SU-DHL-6 (cell line): Measurements from ENCODE around the gene TMEM42.

ENCODE experiments used
- H2AFZ ChIP-seq: fragments of 200-600 bp; sonication (generic); 2 replicates; pipeline ENCODE4 v1.6.1; 2014; ENCODE audit warnings: low read depth, mild to moderate bottlenecking, moderate library complexity, mixed read lengths, antibody characterized with exemption, low read length; ENCODE audit not compliant: severe bottlenecking
- H3F3A ChIP-seq: fragments of 200-600 bp; shearing (Covaris generic); 2 replicates; pipeline ENCODE4 v1.6.0; 2016; ENCODE audit warnings: antibody characterized with exemption, mild to moderate bottlenecking; ENCODE audit not compliant: insufficient read depth
- H3K27ac ChIP-seq: fragments of 200-600 bp; sonication (generic); 2 replicates; pipeline ENCODE4 v1.5.1; 2016; ENCODE audit warnings: low read depth, mild to moderate bottlenecking, low read length, moderate library complexity, mixed read lengths
- H3K27me3 ChIP-seq: fragments of 200-600 bp; sonication (generic), shearing (Covaris generic); 2 replicates; pipeline ENCODE4 v1.6.0; 2014; ENCODE audit warnings: mild to moderate bottlenecking, low read length
- H3K36me3 ChIP-seq: fragments of 200-600 bp; sonication (generic); 2 replicates; pipeline ENCODE4 v1.6.1; 2014; ENCODE audit warnings: mild to moderate bottlenecking, low read length, mixed read lengths
- H3K4me2 ChIP-seq: fragments of 300-600, 200-600 bp; shearing (Covaris generic), sonication (generic); 2 replicates; pipeline ENCODE4 v1.6.0; 2014; ENCODE audit warnings: low read length, low read depth, mild to moderate bottlenecking; ENCODE audit not compliant: poor library complexity, severe bottlenecking
- H3K4me3 ChIP-seq: fragments of 200-600 bp; sonication (generic); 2 replicates; pipeline ENCODE4 v1.5.1; 2014; ENCODE audit warnings: antibody characterized with exemption, low read length, mild to moderate bottlenecking, mixed read lengths; ENCODE audit not compliant: insufficient read depth, poor library complexity, severe bottlenecking
- H3K79me2 ChIP-seq: fragments of 200-600 bp; sonication (generic); 2 replicates; pipeline ENCODE4 v1.6.1; 2014; ENCODE audit warnings: mild to moderate bottlenecking, low read length, moderate library complexity; ENCODE audit not compliant: insufficient read depth
- H3K9ac ChIP-seq: fragments of 200-600 bp; sonication (generic); 2 replicates; pipeline ENCODE4 v1.7.0; 2014; ENCODE audit warnings: mild to moderate bottlenecking, low read length
- H3K9me2 ChIP-seq: fragments of 200-600 bp; sonication (generic); replicated peaks from 2 replicates; pipeline ENCODE4 v1.6.1; 2014; ENCODE audit warnings: low read length; ENCODE audit not compliant: insufficient read depth
- H3K9me3 ChIP-seq: fragments of 200-600 bp; sonication (generic); 2 replicates; pipeline ENCODE4 v1.6.1; 2014; ENCODE audit warnings: low read length, mixed read lengths; ENCODE audit not compliant: insufficient read depth
- H4K20me1 ChIP-seq: fragments of 200-600 bp; sonication (generic); 2 replicates; pipeline ENCODE4 v1.6.1; 2014; ENCODE audit warnings: low read depth, mild to moderate bottlenecking, antibody characterized with exemption, low read length, moderate library complexity, mixed read lengths
- CTCF ChIP-seq: fragments of 200-600 bp; sonication (generic); IDR thresholded peaks from one replicate; pipeline ENCODE4 v1.5.1; 2017; ENCODE audit warnings: antibody characterized with exemption, mild to moderate bottlenecking, low read length, moderate library complexity; ENCODE audit not compliant: insufficient read depth, poor library complexity, severe bottlenecking
- EZH2phosphoT487 ChIP-seq: fragments of 200-600 bp; sonication (generic), shearing (Covaris generic); conservative IDR thresholded peaks from 2 replicates; pipeline ENCODE4 v1.6.1; 2018; ENCODE audit warnings: mild to moderate bottlenecking, antibody characterized with exemption, low read length, moderate library complexity, mixed read lengths

Gene TMEM42

GRCh38 chr3:44825264-44825925 lies 36.3 kb upstream of the TMEM42 start:
- H3F3A ChIP-seq = peaks cover 3% of the 10 kb centered on the region; the same call in 1 of the 2 replicates
- H3K27ac ChIP-seq = no peak overlapping the region
- no peaks in the 10 kb centered on the region for H4K20me1 ChIP-seq
- no peak overlapping the region for H3K4me2 ChIP-seq
- no peak overlapping the region for H3K9ac ChIP-seq
- H3K4me3 ChIP-seq = no peak overlapping the region
- H3K27me3 ChIP-seq = no peaks in the 10 kb centered on the region
- peaks cover 35% of the 10 kb centered on the region for H3K36me3 ChIP-seq
- TF ChIP-seq EZH2phosphoT487 (no peak), CTCF (no peak)
- H2AFZ ChIP-seq = no peak overlapping the region
- no peaks in the 10 kb centered on the region for H3K9me3 ChIP-seq
- H3K79me2 ChIP-seq = no peaks in the 10 kb centered on the region
- H3K9me2 ChIP-seq = no peaks in the 10 kb centered on the region

- Histone ChIP-seq H3K9me3 (no peaks in the 10 kb centered on the region), H3K36me3 (peaks cover 53% of the 10 kb centered on the region), H3K9ac (no peak overlapping the region), H4K20me1 (no peaks in the 10 kb centered on the region), H3K4me2 (no peak overlapping the region), H3K9me2 (no peaks in the 10 kb centered on the region), H3K79me2 (no peaks in the 10 kb centered on the region), H3K27me3 (no peaks in the 10 kb centered on the region), H2AFZ (no peak overlapping the region), H3F3A (peaks cover 3% of the 10 kb centered on the region; the same call in 1 of the 2 replicates), H3K27ac (no peak overlapping the region), H3K4me3 (no peak overlapping the region)
- TF ChIP-seq EZH2phosphoT487 (no peak), CTCF (no peak)
These were observed 34.5 kb upstream of the TMEM42 start for GRCh38 chr3:44827196-44827595.

- H2AFZ ChIP-seq = no peak overlapping the region
- peaks cover 77% of the 10 kb centered on the region for H3K36me3 ChIP-seq
- H3K27ac ChIP-seq = no peak overlapping the region
These were observed 30.5 kb upstream of the TMEM42 start for GRCh38 chr3:44831232-44831631.

More at GRCh38 chr3:44831232-44831631, 30.5 kb upstream of the TMEM42 start:
- no peak for TF ChIP-seq EZH2phosphoT487
- TF ChIP-seq CTCF = no peak
- Histone ChIP-seq H3K9ac (no peak overlapping the region), H3K9me2 (no peaks in the 10 kb centered on the region), H4K20me1 (no peaks in the 10 kb centered on the region), H3K4me3 (no peak overlapping the region), H3K9me3 (no peaks in the 10 kb centered on the region), H3K4me2 (no peak overlapping the region), H3K27me3 (no peaks in the 10 kb centered on the region), H3K79me2 (no peaks in the 10 kb centered on the region), H3F3A (peaks cover 3% of the 10 kb centered on the region; the same call in 1 of the 2 replicates)
